Spleen (tissue), 11 donors: ENCODE results near the gene YWHAQ. TPM values are rescaled to one million over a fixed set of nuclear protein-coding genes. Genes with fewer than 3 reads are reported as not detected.

ENCODE experiments used
- DNase-seq: peaks from one replicate; pipeline ENCODE4 v3.0.0-alpha.2; 2020
- H3K27ac ChIP-seq, 8 donors: fragments of 200-600 bp; sonication (generic) in 7 of 8; 1 replicate in 4 of 8; 2 replicates in 4 of 8; pipeline versions ENCODE4 v1.5.0 to v1.8.0; 2016 to 2021; ENCODE audit warnings: inconsistent platforms in 4 of 8, mild to moderate bottlenecking in 4 of 8, moderate library complexity in 1 of 8
- H3K27me3 ChIP-seq, 7 donors: fragments of 200-600 bp; sonication (generic) in 6 of 7; replicated peaks in 1 of 7; 1 replicate in 4 of 7; 2 replicates in 3 of 7; pipeline versions ENCODE4 v1.5.0 to v1.8.0; 2016 to 2021; ENCODE audit warnings: inconsistent platforms in 3 of 7, mild to moderate bottlenecking in 1 of 7
- H3K36me3 ChIP-seq, 6 donors: fragments of 200-600 bp; sonication (generic) in 5 of 6; 1 replicate in 4 of 6; 2 replicates in 2 of 6; pipeline versions ENCODE4 v1.5.0 to v1.8.0; 2016 to 2021; ENCODE audit warnings: inconsistent platforms in 2 of 6
- H3K4me1 ChIP-seq, 6 donors: fragments of 200-600 bp; sonication (generic) in 5 of 6; 1 replicate in 3 of 6; 2 replicates in 3 of 6; pipeline versions ENCODE4 v1.5.0 to v1.8.0; 2016 to 2021; ENCODE audit warnings: inconsistent platforms in 3 of 6
- H3K4me3 ChIP-seq, 8 donors: fragments of 200-600 bp; sonication (generic) in 7 of 8; 1 replicate in 4 of 8; 2 replicates in 4 of 8; pipeline versions ENCODE4 v1.5.0 to v1.8.0; 2016 to 2021; ENCODE audit warnings: inconsistent platforms in 4 of 8, mild to moderate bottlenecking in 4 of 8, moderate library complexity in 2 of 8
- H3K9me3 ChIP-seq, 8 donors: fragments of 200-600 bp; sonication (generic) in 7 of 8; 1 replicate in 4 of 8; 2 replicates in 4 of 8; pipeline versions ENCODE4 v1.5.0 to v1.8.0; 2016 to 2021; ENCODE audit warnings: inconsistent platforms in 4 of 8
- CTCF ChIP-seq, 11 experiments: fragments of 200-600 bp in 7 of 11; fragments of 450-650 bp in 4 of 11; sonication (generic) in 4 of 11; IDR thresholded peaks in 8 of 11; conservative IDR thresholded peaks in 3 of 11; 1 replicate in 7 of 11; 2 replicates in 4 of 11; pipeline versions ENCODE4 v1.4.0 to v1.8.0; 2016 to 2021; ENCODE audit warnings: antibody characterized with exemption in 11 of 11, inconsistent platforms in 4 of 11, mild to moderate bottlenecking in 1 of 11
- POLR2A ChIP-seq, 3 donors: fragments of 450-650 bp; IDR thresholded peaks; one replicate each; pipeline ENCODE4 v1.5.1; 2017; ENCODE audit warnings: antibody characterized with exemption in 3 of 3, mild to moderate bottlenecking in 1 of 3
- POLR2AphosphoS5 ChIP-seq, 3 donors: sonication (generic); formaldehyde crosslinking; IDR thresholded peaks; one replicate each; pipeline ENCODE4 v1.5.1; 2017; ENCODE audit warnings: antibody characterized with exemption in 3 of 3
- WGBS, 5 donors: extraction: QIAGEN DNeasy Blood & Tissue Kit in 3 of 5; methylation state at CpG; one replicate each; pipeline versions ENCODE4 v1.1.5 to v1.1.7; 2013 to 2018; 5-methylcytosine and 5-hydroxymethylcytosine counted together
- intact Hi-C: fragments of 100-400 bp; cut with DNase I; formaldehyde crosslinking; loops from one replicate; pipeline ENCODE4 v1.15.0; 2023; ENCODE audit warnings: low total_unique reads
- polyA plus RNA-seq, 3 donors: library from polyadenylated mRNA; stranded (reverse); fragments of 200-250 nt; gene quantifications; one replicate each; pipeline ENCODE4 v1.2.1, GENCODE V29; 2013
- total RNA-seq, 7 donors: library from RNA; depleted of rRNA in 3 of 7; stranded (reverse); fragments of >200 nt in 3 of 7; fragmentation: NEBNext Ultra II Directional in 4 of 7; extraction: Animal tissue kit (Norgen Biotek cat#: 25700) in 4 of 7; gene quantifications; one replicate each; pipeline versions ENCODE4 v1.1.0 to v1.2.1, GENCODE V29; 2016 to 2021
- donor health status: healthy with polysubstance abuse.
- donor health status: DM: no; HTN: no; CAD: no; lungs with moderate emphysema.
- donor health status: DM: no; HTN: no; CAD: no.
- donor health status: Bipolar disorder and iron deficiency.
- donor health status: healthy.
- donor health status: DM: no; HTN: no; CAD: no.
- donor health status: DM: yes; HTN: yes; CAD: no.

The YWHAQ gene
- total and polyA plus RNA-seq, 10 donors = 69.0 to 162 (median 132) TPM

- intact Hi-C loops = no loop called here
- H3K4me3 ChIP-seq = no peak overlapping the region
- no peak for DNase-seq
- H3K9me3 ChIP-seq = no peaks in the 10 kb centered on the region
- H3K27me3 ChIP-seq = no peaks in the 10 kb centered on the region
- TF ChIP-seq CTCF (IDR thresholded peaks at IDR 0.05 in 8 of 11, conservative IDR thresholded peaks at IDR 0.05 in 3 of 11) (no peak), POLR2AphosphoS5 (IDR thresholded peaks at IDR 0.05) (no peak), POLR2A (IDR thresholded peaks at IDR 0.05) (no peak)
- WGBS, 5 donors = 86 to 89% (median 89%) methylated on average over 5 of the region's 5 CpGs
- H3K27ac ChIP-seq = no peak overlapping the region
- no peaks in the 10 kb centered on the region for H3K36me3 ChIP-seq
- H3K4me1 ChIP-seq = no peaks in the 10 kb centered on the region
These were observed 38.0 kb upstream of the YWHAQ start for GRCh38 chr2:9668687-9669345.

- H3K27me3 ChIP-seq = no peaks in the 10 kb centered on the region
- no peak overlapping the region for H3K4me3 ChIP-seq
- no peaks in the 10 kb centered on the region for H3K9me3 ChIP-seq
- WGBS, 5 donors = 94 to 97% (median 96%) methylated on average over 3 of the region's 3 CpGs
- H3K27ac ChIP-seq = no peak overlapping the region
- TF ChIP-seq POLR2AphosphoS5 (IDR thresholded peaks at IDR 0.05) (no peak), CTCF (IDR thresholded peaks at IDR 0.05 in 8 of 11, conservative IDR thresholded peaks at IDR 0.05 in 3 of 11) (no peak)
- intact Hi-C loops = no loop called here
- no peaks in the 10 kb centered on the region for H3K4me1 ChIP-seq
- no peak for DNase-seq
- H3K36me3 ChIP-seq = no peaks in the 10 kb centered on the region
These were observed 37.0 kb upstream of the YWHAQ start for GRCh38 chr2:9667826-9668225.

- 54 to 84% (median 70%) methylated on average over 3 of the region's 3 CpGs for WGBS, 5 donors
- Histone ChIP-seq H3K4me1 (no peaks in the 10 kb centered on the region), H3K9me3 (no peaks in the 10 kb centered on the region), H3K27ac (no peak overlapping the region), H3K27me3 (no peaks in the 10 kb centered on the region), H3K4me3 (no peak overlapping the region), H3K36me3 (no peaks in the 10 kb centered on the region)
- TF ChIP-seq POLR2AphosphoS5 (IDR thresholded peaks at IDR 0.05) (no peak), CTCF (IDR thresholded peaks at IDR 0.05 in 8 of 11, conservative IDR thresholded peaks at IDR 0.05 in 3 of 11) (no peak), POLR2A (IDR thresholded peaks at IDR 0.05) (no peak)
- intact Hi-C loops = no loop called here
- DNase-seq = no peak
These were observed 35.5 kb upstream of the YWHAQ start for GRCh38 chr2:9666306-9666705.

GRCh38 chr2:9665898-9666297 is 35.1 kb upstream of the YWHAQ start:
- 71 to 83% (median 81%) methylated on average over 9 of the region's 9 CpGs for WGBS, 5 donors
- H3K4me3 ChIP-seq = no peak overlapping the region
- DNase-seq = no peak
- H3K4me1 ChIP-seq = no peaks in the 10 kb centered on the region
- H3K9me3 ChIP-seq = no peaks in the 10 kb centered on the region
- H3K36me3 ChIP-seq = no peaks in the 10 kb centered on the region
- no peaks in the 10 kb centered on the region for H3K27me3 ChIP-seq
- no peak for TF ChIP-seq CTCF (IDR thresholded peaks at IDR 0.05 in 8 of 11, conservative IDR thresholded peaks at IDR 0.05 in 3 of 11)
- no peak for TF ChIP-seq POLR2AphosphoS5 (IDR thresholded peaks at IDR 0.05)
- no peak for TF ChIP-seq POLR2A (IDR thresholded peaks at IDR 0.05)
- H3K27ac ChIP-seq = no peak overlapping the region
- intact Hi-C loops = no loop called here
